GM19193 (cell line): ENCODE data around the gene SRGAP1.

ENCODE experiments used
- POLR2A ChIP-seq: IDR thresholded peaks from 4 replicates; pipeline ENCODE4 v1.6.1; 2011; ENCODE audit not compliant: insufficient read depth, insufficient read length; ENCODE audit errors: extremely low read depth

SRGAP1 gene

GRCh38 chr12:64036414-64036813, 191.9 kb downstream of the SRGAP1 start:
- no peak for TF ChIP-seq POLR2A

GRCh38 chr12:64039281-64039871, 194.9 kb downstream of the SRGAP1 start:
- no peak for TF ChIP-seq POLR2A

- TF ChIP-seq POLR2A: no peak
These were observed 198.4 kb downstream of the SRGAP1 start for GRCh38 chr12:64042911-64043310.

GRCh38 chr12:64044191-64044590, 199.7 kb downstream of the SRGAP1 start:
- TF ChIP-seq POLR2A: no peak

- no peak for TF ChIP-seq POLR2A
These were observed 206.6 kb downstream of the SRGAP1 start for GRCh38 chr12:64051057-64051456.

- no peak for TF ChIP-seq POLR2A
These were observed 208.6 kb downstream of the SRGAP1 start for GRCh38 chr12:64053117-64053516.

GRCh38 chr12:64054079-64054520, 209.6 kb downstream of the SRGAP1 start:
- no peak for TF ChIP-seq POLR2A

- TF ChIP-seq POLR2A: no peak
These were observed 212.2 kb downstream of the SRGAP1 start for GRCh38 chr12:64056741-64057140.

GRCh38 chr12:64057706-64058105, 213.2 kb downstream of the SRGAP1 start:
- no peak for TF ChIP-seq POLR2A

GRCh38 chr12:64058541-64059265, 214.2 kb downstream of the SRGAP1 start:
- TF ChIP-seq POLR2A: no peak

GRCh38 chr12:64059685-64060084, 215.2 kb downstream of the SRGAP1 start:
- TF ChIP-seq POLR2A: no peak

- no peak for TF ChIP-seq POLR2A
These were observed 217.4 kb downstream of the SRGAP1 start for GRCh38 chr12:64061868-64062375.

GRCh38 chr12:64063121-64063520, 218.6 kb downstream of the SRGAP1 start:
- no peak for TF ChIP-seq POLR2A

- no peak for TF ChIP-seq POLR2A
These were observed 219.7 kb downstream of the SRGAP1 start for GRCh38 chr12:64064240-64064639.

- TF ChIP-seq POLR2A: no peak
These were observed 220.2 kb downstream of the SRGAP1 start for GRCh38 chr12:64064706-64065105.

GRCh38 chr12:64065881-64066451, 221.5 kb downstream of the SRGAP1 start:
- TF ChIP-seq POLR2A: no peak
